D341Med (cell line): ENCODE results near the gene PDLIM1.
"Not testable (repeated sequence)": the region's sequence is repeated elsewhere in the genome, so short reads cannot be mapped to it uniquely, and the experiment has no call there.

Experiments
- DNase-seq: peaks from one replicate; pipeline ENCODE4 v3.0.0; 2012; ENCODE audit warnings: low spot score

Gene PDLIM1

GRCh38 chr10:95240096-95240495, 50.7 kb downstream of the PDLIM1 start:
- not testable (repeated sequence) for DNase-seq

DNA sequence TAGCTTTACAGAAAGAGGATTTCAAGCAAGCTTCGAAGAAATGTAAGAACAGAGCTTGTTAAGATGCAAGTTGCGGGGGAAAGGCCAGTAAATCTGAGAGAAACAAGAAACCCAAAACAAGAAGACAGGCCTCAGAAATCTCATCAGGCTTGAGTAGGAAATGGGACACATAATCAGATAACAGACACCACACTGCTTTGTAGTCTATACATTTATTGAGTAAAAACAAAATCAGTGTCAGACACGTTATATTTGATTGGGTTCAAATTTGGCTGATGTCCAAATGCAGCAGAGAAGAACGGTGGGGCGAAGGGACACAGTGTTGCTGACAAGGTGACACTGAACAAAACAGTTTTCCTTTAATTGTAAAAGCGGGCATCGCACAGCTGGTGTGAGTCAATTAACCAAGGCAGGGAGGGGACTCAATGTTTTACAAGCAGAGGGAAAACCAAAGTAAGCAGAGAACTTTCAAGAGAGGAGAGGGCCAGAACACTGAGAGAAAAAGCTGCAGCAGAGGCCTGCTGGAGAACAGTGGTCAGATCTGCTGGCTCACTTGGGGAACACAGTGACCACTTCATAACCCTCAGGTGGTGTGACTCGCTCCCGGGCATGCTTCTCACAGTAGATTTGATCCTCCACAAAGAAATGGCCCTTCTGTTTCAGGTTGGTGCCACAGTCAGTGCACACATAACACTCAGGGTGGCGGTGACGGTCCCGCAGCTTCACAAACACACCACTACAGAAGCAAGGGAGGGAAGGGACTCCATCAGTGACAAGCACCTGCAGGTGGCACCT, 53.2 kb downstream of the PDLIM1 start:
- no peak for DNase-seq

- no peak for DNase-seq
Observed at GRCh38 chr10:95236068-95236903, 54.5 kb downstream of the PDLIM1 start.

DNA sequence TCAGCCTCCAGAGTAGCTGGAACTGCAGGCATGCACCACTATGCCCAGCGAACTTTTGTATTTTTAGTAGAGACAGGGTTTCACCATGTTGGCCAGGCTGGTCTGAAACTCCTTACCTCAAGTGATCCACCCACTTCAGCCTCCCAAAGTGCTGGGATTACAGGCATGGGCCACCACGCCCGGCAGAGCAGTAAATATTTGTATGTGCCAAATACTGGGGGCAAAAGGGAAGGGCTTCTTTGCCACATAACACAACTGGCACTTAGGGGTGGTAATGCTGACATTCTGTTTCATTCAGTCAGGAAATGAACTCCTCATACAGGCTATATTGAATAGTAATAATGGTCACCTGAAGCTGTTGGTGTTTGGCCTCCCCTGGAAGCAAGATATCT, 55.1 kb downstream of the PDLIM1 start:
- no peak for DNase-seq

- DNase-seq = no peak
Observed at GRCh38 chr10:95234951-95235350, 55.9 kb downstream of the PDLIM1 start.

DNA sequence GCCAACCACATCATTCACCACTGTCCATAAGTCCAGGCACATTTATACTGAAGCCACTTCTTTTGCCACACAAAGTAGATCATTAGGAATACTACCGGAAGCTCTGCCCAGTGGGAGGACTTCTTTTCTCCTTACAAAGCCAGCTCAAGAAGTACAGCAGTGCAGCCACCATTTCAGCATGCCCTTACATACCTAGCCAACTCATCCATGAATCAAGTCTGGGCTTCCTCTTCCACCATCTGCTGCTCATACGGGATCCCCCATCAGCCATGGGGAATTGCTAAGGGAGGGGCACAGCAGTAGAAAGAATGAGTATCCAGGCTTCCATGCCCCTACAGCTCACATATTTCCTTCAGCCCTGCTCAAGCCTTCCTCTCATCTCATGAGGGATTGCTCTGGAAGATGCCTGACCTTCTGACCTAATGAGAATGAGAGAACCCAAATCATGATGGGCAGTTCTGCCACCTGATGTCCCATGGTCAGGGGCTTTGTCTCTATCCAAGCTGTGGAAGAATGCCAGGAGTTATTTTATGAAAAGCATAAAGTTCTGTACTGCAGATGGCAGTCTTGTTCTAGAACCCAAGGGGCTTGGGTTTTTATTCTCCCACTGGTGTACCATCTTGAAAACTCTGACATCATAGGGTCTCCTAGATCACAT, 57.3 kb downstream of the PDLIM1 start:
- DNase-seq = no peak

GRCh38 chr10:95230677-95231586, 59.9 kb downstream of the PDLIM1 start:
- DNase-seq = not testable (repeated sequence)

GRCh38 chr10:95229724-95230627, 60.8 kb downstream of the PDLIM1 start:
- no peak for DNase-seq

- not testable (repeated sequence) for DNase-seq
Observed at GRCh38 chr10:95228934-95229723, 61.7 kb downstream of the PDLIM1 start.

GRCh38 chr10:95225136-95225535, 65.7 kb downstream of the PDLIM1 start:
- DNase-seq = no peak

DNA sequence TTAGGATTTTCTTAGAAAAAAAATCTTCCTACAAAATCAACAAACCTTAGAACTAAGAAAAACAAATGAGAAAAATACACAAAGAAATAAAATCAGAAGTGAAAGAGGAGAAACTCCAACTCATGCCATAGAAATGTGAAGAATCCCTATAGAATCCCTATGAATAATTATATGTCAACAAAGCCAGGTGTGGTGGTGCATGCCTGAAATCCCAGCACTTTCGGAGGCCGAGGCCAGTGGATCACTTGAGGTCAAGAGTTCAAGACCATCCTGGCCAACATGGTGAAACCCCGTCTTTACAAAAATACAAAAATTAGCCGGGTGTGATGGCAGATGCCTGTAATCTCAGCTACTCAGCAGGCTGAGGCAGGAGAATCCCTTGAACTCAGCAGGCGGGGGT, 69.7 kb downstream of the PDLIM1 start:
- no peak for DNase-seq

- no peak for DNase-seq
Observed at GRCh38 chr10:95220539-95220938, 70.3 kb downstream of the PDLIM1 start.

DNA sequence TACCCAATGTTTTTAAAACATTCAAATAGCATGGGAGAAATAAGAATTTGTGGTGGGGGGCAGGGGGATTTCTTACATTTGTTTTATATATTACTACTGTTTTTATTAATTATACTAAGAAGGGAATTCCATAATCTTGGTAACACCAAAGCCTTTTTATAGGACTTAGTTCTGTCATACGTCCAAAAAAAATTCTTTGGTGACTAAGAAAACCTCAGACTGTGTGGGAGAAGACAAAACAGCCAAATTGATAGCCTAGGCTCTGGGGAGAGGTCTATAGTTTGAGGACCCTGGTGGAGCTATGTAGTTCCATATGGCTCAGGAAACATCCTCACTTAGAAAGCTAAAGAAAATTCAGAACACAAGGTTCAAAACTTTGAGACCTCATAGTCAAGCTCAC, 73.3 kb downstream of the PDLIM1 start:
- DNase-seq = no peak

- no peak for DNase-seq
Observed at GRCh38 chr10:95214793-95215192, 76.0 kb downstream of the PDLIM1 start.

DNA sequence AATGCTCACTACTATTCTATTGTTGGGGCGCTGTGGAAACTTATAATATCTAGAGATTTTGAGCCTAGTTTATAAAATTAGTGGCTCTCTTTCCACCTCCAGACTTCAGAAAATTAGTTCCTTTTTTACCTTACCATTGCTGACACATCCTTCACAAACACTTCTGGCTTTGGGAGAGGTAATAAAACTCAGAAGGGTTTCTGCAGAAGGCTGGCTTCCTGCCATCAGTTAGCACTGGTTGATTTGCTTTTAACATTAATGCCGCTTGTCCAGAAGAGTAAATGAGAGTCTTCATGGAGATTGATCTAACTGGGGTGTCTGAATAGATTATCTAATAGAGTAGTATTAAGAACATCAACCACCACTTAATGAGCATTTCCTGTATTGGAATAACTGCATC, 76.4 kb downstream of the PDLIM1 start:
- no peak for DNase-seq

DNA sequence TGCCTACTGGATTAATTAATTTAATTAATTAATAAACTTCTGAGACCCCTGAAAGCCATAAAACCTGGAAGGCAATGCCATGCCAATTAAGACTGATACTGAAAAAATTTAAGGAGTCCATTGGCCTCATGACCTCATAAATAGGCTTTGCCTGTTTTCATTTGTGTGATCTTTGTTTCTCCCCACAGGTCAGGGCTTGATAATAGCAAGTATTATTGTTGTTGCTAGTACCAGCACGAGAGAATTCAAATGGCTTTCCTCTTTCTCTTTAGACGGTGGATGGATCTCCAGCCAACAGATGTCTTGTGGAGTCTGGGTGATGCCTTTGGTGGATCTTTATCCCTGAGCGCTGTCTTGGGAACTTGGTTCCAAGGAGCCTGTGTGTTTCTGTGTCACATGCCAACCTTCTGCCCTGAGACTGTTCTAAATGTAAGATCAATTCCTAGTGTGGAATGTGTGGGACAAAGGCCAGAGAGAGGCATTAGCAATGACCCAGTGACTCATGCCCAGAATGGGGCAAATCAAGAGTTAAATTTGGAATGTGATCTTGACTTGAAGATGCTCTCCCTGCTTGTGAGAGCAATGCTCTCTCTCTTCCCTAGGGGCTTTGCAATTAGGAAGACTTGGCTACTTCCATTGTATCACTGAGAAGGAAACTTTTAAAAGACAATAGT, 79.1 kb downstream of the PDLIM1 start:
- no peak for DNase-seq

DNA sequence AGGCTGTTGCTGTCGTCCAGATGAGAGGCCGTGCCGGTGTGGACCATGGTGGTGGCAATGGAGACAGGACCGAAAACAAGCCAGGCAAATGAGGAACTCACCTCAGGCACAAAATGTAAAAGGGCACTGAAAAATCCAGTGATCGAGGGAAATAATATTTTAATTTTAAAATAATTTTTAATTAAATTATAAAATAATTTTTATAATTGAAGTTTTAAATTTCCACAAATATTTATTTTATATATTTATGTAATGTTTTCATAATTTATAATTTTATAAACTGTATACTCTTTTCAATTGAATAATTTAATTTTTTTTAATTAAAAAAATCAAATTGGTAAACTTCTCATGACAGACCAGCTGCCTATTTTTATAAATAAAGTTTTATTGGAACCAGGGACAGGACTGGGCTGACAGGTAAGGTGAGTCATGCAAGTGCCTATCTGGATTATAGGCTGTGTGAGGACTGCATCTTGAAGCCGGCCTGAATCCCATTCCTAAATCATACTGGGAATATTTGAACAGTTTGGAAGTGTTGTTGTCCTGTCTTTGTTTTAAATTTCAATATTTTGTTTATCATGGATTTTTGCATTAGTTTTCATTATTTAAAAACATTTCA, 81.2 kb downstream of the PDLIM1 start:
- DNase-seq = no peak

DNA sequence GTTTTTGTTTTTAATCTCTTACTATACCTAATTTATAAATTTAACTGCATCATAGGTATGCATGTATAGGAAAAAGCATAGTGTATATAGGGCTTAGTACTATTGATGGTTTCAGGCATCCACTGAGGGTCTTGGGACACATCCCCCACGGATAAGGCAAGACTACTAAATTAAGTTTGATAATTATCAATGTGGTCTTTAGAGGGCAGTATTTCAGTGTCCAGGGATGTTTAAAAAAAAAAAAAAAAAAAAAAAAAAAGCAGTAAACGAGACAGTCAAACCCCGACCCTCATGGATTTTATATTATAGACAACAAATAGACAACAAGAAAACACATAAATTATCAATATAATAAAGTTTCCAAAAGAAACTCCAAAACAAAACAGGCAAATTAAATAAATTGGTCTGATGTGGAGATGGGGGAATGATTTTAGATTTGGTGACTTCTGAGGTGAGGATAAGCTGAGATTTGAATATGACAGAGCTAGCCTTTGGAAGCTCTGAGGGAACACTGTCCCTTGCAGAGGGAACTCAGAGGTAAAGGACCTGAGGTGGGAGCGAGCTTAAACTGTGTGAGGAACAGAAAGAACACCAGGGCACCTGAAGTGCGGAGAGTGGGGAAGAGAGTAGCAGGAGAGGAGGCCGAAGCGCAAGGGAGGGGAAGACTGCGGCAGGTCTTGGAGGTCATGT, 82.0 kb downstream of the PDLIM1 start:
- no peak for DNase-seq
